Activated CD8-positive, alpha-beta memory T cell treated with anti-CD3 and anti-CD28 coated beads, Interleukin-2, amount 10 ng/mL, durations not matched to agents 7 days and 5 days (primary cell): ENCODE results near the gene CTSE. TPM values are rescaled to one million over a fixed set of nuclear protein-coding genes. Genes with fewer than 3 reads are reported as not detected.
A peak's percentile ranks its signal among the peaks of the same experiment; 100 is the strongest.

Source experiments
- ATAC-seq: fragments of 150-1000 bp; cut with Tn5 transposase; one replicate; pipeline ENCODE4 v1.10.0; 2021; ENCODE audit warnings: moderate library complexity
- CTCF ChIA-PET: fragments of 350-600 bp; sonication (Branson Sonifier 250); formaldehyde crosslinking; loops from one replicate; lab custom pipeline; 2021; ENCODE audit warnings: antibody characterized with exemption; lab: Charles Lee
- DNase-seq: peaks from one replicate; pipeline ENCODE4 v3.0.0-alpha.2; 2020
- H3K27ac Mint-ChIP-seq: one replicate; pipeline ENCODE4 v1.8.0; 2021; ENCODE audit warnings: mild to moderate bottlenecking, mixed read lengths
- H3K27me3 Mint-ChIP-seq: one replicate; pipeline ENCODE4 v1.8.0; 2021; ENCODE audit warnings: mixed read lengths
- H3K36me3 Mint-ChIP-seq: one replicate; pipeline ENCODE4 v1.8.0; 2021; ENCODE audit warnings: mild to moderate bottlenecking, mixed read lengths
- H3K4me1 Mint-ChIP-seq: one replicate; pipeline ENCODE4 v1.8.0; 2021; ENCODE audit warnings: mixed read lengths
- H3K4me3 Mint-ChIP-seq: one replicate; pipeline ENCODE4 v1.8.0; 2021; ENCODE audit warnings: mild to moderate bottlenecking, moderate library complexity, mixed read lengths
- H3K9me3 Mint-ChIP-seq: one replicate; pipeline ENCODE4 v1.8.0; 2022; ENCODE audit warnings: low read depth, mixed read lengths
- total RNA-seq, 2 experiments: library from RNA; stranded (reverse); gene quantifications; one replicate each; pipeline ENCODE4 v1.2.3, GENCODE V29; 2021

The CTSE gene
- total RNA-seq, 2 experiments from 2014 or later, result not detected

- Mint-ChIP-seq H3K27me3 (no peaks in the 10 kb centered on the region), H3K27ac (no peak overlapping the region), H3K4me1 (no peaks in the 10 kb centered on the region), H3K36me3 (no peaks in the 10 kb centered on the region), H3K4me3 (no peak overlapping the region), H3K9me3 (peaks cover 19% of the 10 kb centered on the region)
- CTCF ChIA-PET, result interaction anchor here (0.5 to 5.8 kb wide), 77 partner anchors 9 to 453 kb away, joined by 3 to 129 read pairs (median 4); partner anchors contain the start of genes CTSE, ELK4, PM20D1 and RAB29
- DNase-seq (peak; percentile 80), ATAC-seq (peak; percentile 78)
These were observed 46.2 kb downstream of the CTSE start for GRCh38 chr1:205977402-205978014.

GRCh38 chr1:205976708-205977401 is 46.8 kb downstream of the CTSE start:
- Mint-ChIP-seq H3K27me3 (no peaks in the 10 kb centered on the region), H3K4me1 (no peaks in the 10 kb centered on the region), H3K36me3 (no peaks in the 10 kb centered on the region), H3K4me3 (no peak overlapping the region), H3K27ac (no peak overlapping the region), H3K9me3 (peaks cover 19% of the 10 kb centered on the region)
- ATAC-seq, result no peak
- CTCF ChIA-PET, result interaction anchor here (0.5 to 5.8 kb wide), 72 partner anchors 8 to 452 kb away, joined by 3 to 129 read pairs (median 4); partner anchors contain the start of genes CTSE, ELK4, PM20D1 and RAB29
- DNase-seq, result no peak

- Mint-ChIP-seq H3K9me3 (peaks cover 19% of the 10 kb centered on the region), H3K27me3 (no peaks in the 10 kb centered on the region), H3K36me3 (no peaks in the 10 kb centered on the region), H3K27ac (no peak overlapping the region), H3K4me3 (no peak overlapping the region), H3K4me1 (no peaks in the 10 kb centered on the region)
- DNase-seq, result no peak
- CTCF ChIA-PET, result interaction anchor here (1.0 to 5.8 kb wide), 9 partner anchors 16 to 344 kb away, joined by 3 to 129 read pairs (median 12); partner anchors contain the start of gene ELK4
- ATAC-seq, result no peak
These were observed 47.7 kb downstream of the CTSE start for GRCh38 chr1:205976036-205976435.

- no peak overlapping the region for H3K4me3 Mint-ChIP-seq
- no peaks in the 10 kb centered on the region for H3K4me1 Mint-ChIP-seq
- ATAC-seq (no peak), DNase-seq (no peak)
- no peaks in the 10 kb centered on the region for H3K36me3 Mint-ChIP-seq
- CTCF ChIA-PET, result interaction anchor here (2.7 to 5.8 kb wide), 3 partner anchors 57 to 316 kb away, joined by 74 to 129 read pairs (median 128); no protein-coding TSS in a partner anchor
- H3K27me3 Mint-ChIP-seq, result no peaks in the 10 kb centered on the region
- H3K9me3 Mint-ChIP-seq, result peaks cover 19% of the 10 kb centered on the region
- H3K27ac Mint-ChIP-seq, result no peak overlapping the region
These were observed 48.2 kb downstream of the CTSE start for GRCh38 chr1:205975387-205975998.

GRCh38 chr1:205974712-205975111 is 49.0 kb downstream of the CTSE start:
- H3K36me3 Mint-ChIP-seq, result no peaks in the 10 kb centered on the region
- peaks cover 19% of the 10 kb centered on the region for H3K9me3 Mint-ChIP-seq
- ATAC-seq, result no peak
- H3K4me3 Mint-ChIP-seq, result no peak overlapping the region
- H3K4me1 Mint-ChIP-seq, result no peaks in the 10 kb centered on the region
- H3K27ac Mint-ChIP-seq, result no peak overlapping the region
- no peak for DNase-seq
- H3K27me3 Mint-ChIP-seq, result no peaks in the 10 kb centered on the region
- CTCF ChIA-PET, result no interaction called here

GRCh38 chr1:205973377-205974232 is 50.1 kb downstream of the CTSE start:
- DNase-seq (no peak), ATAC-seq (no peak)
- Mint-ChIP-seq H3K9me3 (peaks cover 19% of the 10 kb centered on the region), H3K36me3 (no peaks in the 10 kb centered on the region), H3K27me3 (no peaks in the 10 kb centered on the region), H3K4me1 (no peaks in the 10 kb centered on the region), H3K4me3 (no peak overlapping the region), H3K27ac (no peak overlapping the region)
- CTCF ChIA-PET, result no interaction called here

GRCh38 chr1:205972491-205973168 is 51.1 kb downstream of the CTSE start:
- Mint-ChIP-seq H3K27ac (no peak overlapping the region), H3K4me1 (no peaks in the 10 kb centered on the region), H3K36me3 (no peaks in the 10 kb centered on the region), H3K9me3 (peaks cover 19% of the 10 kb centered on the region), H3K4me3 (no peak overlapping the region), H3K27me3 (no peaks in the 10 kb centered on the region)
- CTCF ChIA-PET, result interaction anchor here (1.2 to 2.2 kb wide), 2 partner anchors 180 to 314 kb away, joined by 3 to 11 read pairs; no protein-coding TSS in a partner anchor
- DNase-seq (no peak), ATAC-seq (peak; percentile 78)

GRCh38 chr1:205972081-205972480 is 51.6 kb downstream of the CTSE start:
- Mint-ChIP-seq H3K36me3 (no peaks in the 10 kb centered on the region), H3K9me3 (peaks cover 19% of the 10 kb centered on the region), H3K4me3 (no peak overlapping the region), H3K4me1 (no peaks in the 10 kb centered on the region), H3K27ac (no peak overlapping the region), H3K27me3 (no peaks in the 10 kb centered on the region)
- ATAC-seq (peak; percentile 59), DNase-seq (no peak)
- CTCF ChIA-PET, result interaction anchor here (1.2 to 2.2 kb wide), 3 partner anchors 11 to 313 kb away, joined by 3 to 11 read pairs (median 10); no protein-coding TSS in a partner anchor

- Mint-ChIP-seq H3K27ac (no peak overlapping the region), H3K9me3 (peaks cover 19% of the 10 kb centered on the region), H3K27me3 (no peaks in the 10 kb centered on the region), H3K36me3 (no peaks in the 10 kb centered on the region), H3K4me3 (no peak overlapping the region), H3K4me1 (no peaks in the 10 kb centered on the region)
- no peak for DNase-seq
- no peak for ATAC-seq
- CTCF ChIA-PET, result interaction anchor here (1.3 to 4.5 kb wide), 4 partner anchors 7 to 379 kb away, joined by 4 to 25 read pairs (median 10); no protein-coding TSS in a partner anchor
These were observed 52.6 kb downstream of the CTSE start for GRCh38 chr1:205971082-205971481.

GRCh38 chr1:205970486-205970885 is 53.2 kb downstream of the CTSE start:
- Mint-ChIP-seq H3K4me1 (no peaks in the 10 kb centered on the region), H3K36me3 (no peaks in the 10 kb centered on the region), H3K9me3 (peaks cover 19% of the 10 kb centered on the region), H3K27ac (no peak overlapping the region), H3K27me3 (no peaks in the 10 kb centered on the region), H3K4me3 (no peak overlapping the region)
- ATAC-seq, result no peak
- CTCF ChIA-PET, result interaction anchor here (1.3 to 4.5 kb wide), 4 partner anchors 7 to 379 kb away, joined by 4 to 25 read pairs (median 10); no protein-coding TSS in a partner anchor
- no peak for DNase-seq

- H3K27me3 Mint-ChIP-seq, result no peaks in the 10 kb centered on the region
- H3K36me3 Mint-ChIP-seq, result no peaks in the 10 kb centered on the region
- peaks cover 10% of the 10 kb centered on the region for H3K9me3 Mint-ChIP-seq
- no peak for DNase-seq
- CTCF ChIA-PET, result interaction anchor here (3.2 to 4.5 kb wide), 2 partner anchors 8 to 310 kb away, joined by 10 to 25 read pairs; no protein-coding TSS in a partner anchor
- no peak overlapping the region for H3K27ac Mint-ChIP-seq
- no peaks in the 10 kb centered on the region for H3K4me1 Mint-ChIP-seq
- H3K4me3 Mint-ChIP-seq, result no peak overlapping the region
- no peak for ATAC-seq
These were observed 54.5 kb downstream of the CTSE start for GRCh38 chr1:205969229-205969628.
